IMR-90 (cell line): ENCODE measurements around the gene ATOSA.
A peak's percentile ranks its signal among the peaks of the same experiment; 100 is the strongest.

Experiments
- BHLHE40 ChIP-seq: fragments of 150-350 bp; IDR thresholded peaks from 2 replicates; pipeline ENCODE4 v1.6.1; 2016; ENCODE audit warnings: mild to moderate bottlenecking, low read depth, low read length
- CEBPB ChIP-seq: IDR thresholded peaks from 2 replicates; pipeline ENCODE4 v1.6.1; 2012; ENCODE audit warnings: low read depth, low read length, improper control_type of control experiment
- CTCF ChIP-seq: conservative IDR thresholded peaks from 2 replicates; pipeline ENCODE4 v1.5.1; 2012; ENCODE audit warnings: mild to moderate bottlenecking, low read depth, low read length, improper control_type of control experiment
- FOS ChIP-seq: fragments of 150-350 bp; IDR thresholded peaks from 2 replicates; pipeline ENCODE4 v1.6.1; 2016; ENCODE audit warnings: low read depth, low read length
- MAFK ChIP-seq: IDR thresholded peaks from 2 replicates; pipeline ENCODE4 v1.6.1; 2012; ENCODE audit warnings: low read depth, low read length, improper control_type of control experiment
- MAZ ChIP-seq: IDR thresholded peaks from 2 replicates; pipeline ENCODE4 v1.6.1; 2012; ENCODE audit warnings: low read depth, mild to moderate bottlenecking, low read length, improper control_type of control experiment, moderate library complexity, borderline replicate concordance
- MXI1 ChIP-seq: IDR thresholded peaks from 2 replicates; pipeline ENCODE4 v1.6.1; 2012; ENCODE audit warnings: low read depth, mild to moderate bottlenecking, low read length, moderate library complexity, borderline replicate concordance
- POLR2A ChIP-seq: IDR thresholded peaks from 2 replicates; pipeline ENCODE4 v1.6.1; 2012; ENCODE audit warnings: mild to moderate bottlenecking, low read depth, low read length
- RAD21 ChIP-seq: IDR thresholded peaks from 2 replicates; pipeline ENCODE4 v1.6.1; 2012; ENCODE audit warnings: low read length, improper control_type of control experiment
- RCOR1 ChIP-seq: IDR thresholded peaks from 2 replicates; pipeline ENCODE4 v1.6.1; 2012; ENCODE audit warnings: mild to moderate bottlenecking, low read length, improper control_type of control experiment; ENCODE audit not compliant: insufficient replicate concordance
- SMC3 ChIP-seq: fragments of 150-350 bp; IDR thresholded peaks from 2 replicates; pipeline ENCODE4 v1.6.1; 2016; ENCODE audit warnings: low read depth, mild to moderate bottlenecking, antibody characterized with exemption, low read length, moderate library complexity
- USF2 ChIP-seq: fragments of 150-350 bp; IDR thresholded peaks from 2 replicates; pipeline ENCODE4 v1.6.1; 2017; ENCODE audit warnings: mild to moderate bottlenecking, antibody characterized with exemption, low read length, low read depth

- TF ChIP-seq CTCF, result no peak
- TF ChIP-seq POLR2A, result no peak
- no peak for TF ChIP-seq SMC3
- TF ChIP-seq RAD21, result no peak
- TF ChIP-seq CEBPB, result peak; percentile 29; the same call in 1 of the 2 replicates
- TF ChIP-seq MAFK, result no peak
- 0 out of 2 replicates have a peak, but pooled peaks have one; percentile 75 for TF ChIP-seq MXI1
- peak; percentile 70 for TF ChIP-seq BHLHE40
- TF ChIP-seq FOS, result no peak
- no peak for TF ChIP-seq USF2
- TF ChIP-seq RCOR1, result peak; percentile 15
- peak; percentile 25; the same call in 1 of the 2 replicates for TF ChIP-seq MAZ
These were observed 26.2 kb downstream of the ATOSA start for GRCh38 chr15:52652984-52653383.
